NCI-H524 (cell line): Measurements from ENCODE around the gene UTS2B.
"Not testable (repeated sequence)": the region's sequence is repeated elsewhere in the genome, so short reads cannot be mapped to it uniquely, and the experiment has no call there.

ENCODE experiments used
- DNase-seq, 2 experiments: peaks; one replicate each; lab custom pipeline; 2025; lab: John Stamatoyannopoulos, UW

The UTS2B gene

DNA sequence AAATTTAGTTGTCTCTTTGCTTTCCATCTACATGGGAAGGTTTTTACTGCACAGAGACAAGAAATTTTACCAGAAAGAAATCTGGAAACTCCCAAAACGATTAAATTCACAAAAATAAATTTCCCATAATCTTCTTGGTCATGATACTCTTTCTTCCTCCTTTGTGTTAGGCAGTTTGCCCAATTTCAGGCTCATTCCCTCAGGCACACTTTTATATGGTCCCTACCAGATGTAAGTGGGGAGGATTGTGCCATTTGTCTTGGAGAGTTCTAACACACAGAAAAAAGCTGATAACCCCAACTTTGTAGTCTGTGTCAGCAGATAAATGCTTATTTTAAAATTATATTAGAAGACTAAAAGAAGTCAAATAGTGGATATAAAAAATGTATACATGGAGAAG is 50.2 kb downstream of the UTS2B start:
- DNase-seq = no peak

DNA sequence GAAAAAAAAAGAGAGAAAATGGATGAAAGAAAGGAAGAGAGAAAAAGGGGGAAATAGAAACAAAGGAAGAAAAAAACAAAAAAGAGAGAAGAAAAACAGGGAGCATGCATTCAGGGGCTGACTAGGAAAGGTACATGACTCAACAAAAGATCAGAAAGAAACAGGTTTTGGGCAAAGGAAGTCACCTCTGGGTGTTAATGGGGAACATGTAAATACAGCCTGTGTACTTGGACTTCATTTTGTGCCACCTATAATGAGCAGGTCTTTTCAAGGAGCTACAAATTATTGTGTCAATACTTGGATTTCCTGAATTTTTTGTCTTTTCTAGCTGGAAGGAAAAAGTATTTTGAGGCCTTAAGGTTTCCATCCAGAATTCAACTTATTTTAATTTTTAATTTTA is 54.6 kb downstream of the UTS2B start:
- DNase-seq = no peak

GRCh38 chr3:191275244-191275643 is 55.1 kb downstream of the UTS2B start:
- not testable (repeated sequence) for DNase-seq

DNA sequence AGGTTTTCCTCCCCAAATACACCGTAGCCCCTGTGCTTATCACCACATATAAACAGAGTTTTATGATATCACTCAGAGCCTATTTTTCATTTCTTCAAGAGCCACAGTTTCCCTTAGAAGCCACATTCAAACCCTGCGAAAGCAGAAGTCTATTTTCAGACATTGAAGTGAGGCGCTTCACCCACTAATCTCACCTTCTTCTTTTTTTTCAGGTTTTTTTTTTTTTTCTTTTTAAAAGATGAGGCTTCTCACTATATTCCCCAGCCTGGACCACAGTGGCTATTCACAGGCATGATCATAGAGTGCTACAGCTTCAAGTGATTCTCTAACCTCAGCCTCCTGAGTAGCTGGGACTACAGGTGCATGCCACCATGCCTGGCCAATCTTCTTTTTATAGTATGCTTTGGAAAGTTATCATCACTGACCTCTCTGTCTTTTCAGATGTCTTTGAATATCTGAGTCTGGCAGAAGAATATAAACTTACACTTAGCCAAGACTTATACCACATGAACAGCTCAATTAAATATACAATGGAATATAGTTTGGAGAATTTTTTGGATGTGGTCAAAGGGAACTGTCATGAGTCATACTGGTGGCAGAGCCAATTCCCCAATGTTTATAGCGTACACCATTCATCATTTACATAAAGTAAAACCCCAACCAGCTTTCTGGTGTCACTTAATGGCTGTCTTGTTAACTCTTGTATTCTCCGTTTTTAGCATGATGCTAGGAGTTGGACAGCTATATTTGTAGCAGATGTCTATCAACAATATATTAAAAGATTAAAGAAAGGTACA is 60.8 kb downstream of the UTS2B start:
- no peak for DNase-seq

DNA sequence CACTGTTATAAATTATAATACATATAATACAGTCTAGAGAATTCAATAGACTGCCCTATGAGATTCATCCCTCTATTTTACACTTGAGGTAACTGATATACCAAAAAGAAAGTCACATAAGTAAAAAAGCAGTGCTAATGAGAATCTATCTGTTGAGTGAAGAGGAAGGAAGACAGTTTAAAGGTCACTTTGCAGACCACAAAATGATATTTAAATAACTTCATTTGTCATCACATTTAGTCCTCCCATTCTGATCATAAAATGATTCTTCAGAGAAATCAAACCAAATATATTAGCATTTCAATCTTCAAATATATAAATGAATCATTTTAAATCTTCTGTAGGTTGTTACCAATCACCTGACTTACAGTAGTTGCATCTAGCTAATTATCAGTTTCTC is 61.6 kb downstream of the UTS2B start:
- no peak for DNase-seq

- DNase-seq = no peak
These were observed 66.5 kb downstream of the UTS2B start for GRCh38 chr3:191263850-191264249.

DNA sequence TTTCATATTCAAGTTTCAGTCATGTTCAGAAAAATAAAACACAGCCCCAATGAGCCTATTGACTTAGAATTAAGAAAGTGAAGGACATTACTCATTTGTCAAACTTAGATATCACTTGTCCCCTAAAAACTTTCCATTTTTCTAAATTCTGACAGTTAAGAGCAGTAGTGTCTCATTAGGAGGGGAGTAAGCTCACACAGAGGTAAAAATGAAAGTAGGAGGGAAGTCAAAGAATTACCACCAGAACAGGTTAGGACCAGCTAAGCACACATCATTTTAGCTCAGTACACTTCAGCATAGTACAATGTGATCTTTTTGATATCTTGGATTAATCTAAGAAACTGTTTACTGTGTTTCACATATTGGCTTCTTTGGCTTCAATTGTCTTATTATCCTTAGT is 67.0 kb downstream of the UTS2B start:
- DNase-seq = no peak

DNA sequence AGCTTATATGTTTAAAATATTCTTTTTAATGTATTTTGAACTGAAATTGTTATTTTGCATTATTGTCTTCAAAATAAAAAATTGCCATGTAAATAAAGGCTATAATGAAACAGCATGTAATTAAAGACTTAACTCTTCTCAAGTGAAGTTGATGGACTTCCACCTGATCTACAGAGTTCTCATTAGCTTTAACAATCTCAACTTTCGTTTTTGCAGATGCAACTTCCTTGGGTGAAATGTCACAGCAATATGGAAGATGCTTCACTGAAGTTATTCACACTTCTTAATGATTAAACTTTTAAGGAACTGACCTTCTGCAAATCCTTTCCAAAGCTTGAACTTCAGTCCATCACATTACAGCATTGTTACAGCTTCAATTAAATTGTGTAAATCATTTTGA is 67.7 kb downstream of the UTS2B start:
- DNase-seq = no peak

GRCh38 chr3:191261304-191261638 is 69.1 kb downstream of the UTS2B start:
- no peak for DNase-seq

- peak; percentile 58 to 86 for DNase-seq
These were observed 69.7 kb downstream of the UTS2B start for GRCh38 chr3:191260431-191261303.

- DNase-seq = no peak
These were observed 70.8 kb downstream of the UTS2B start for GRCh38 chr3:191259486-191259885.

GRCh38 chr3:191257286-191257685 is 73.0 kb downstream of the UTS2B start:
- peak; percentile 80 to 89 for DNase-seq

- no peak for DNase-seq
These were observed 73.9 kb downstream of the UTS2B start for GRCh38 chr3:191256405-191256804.

DNA sequence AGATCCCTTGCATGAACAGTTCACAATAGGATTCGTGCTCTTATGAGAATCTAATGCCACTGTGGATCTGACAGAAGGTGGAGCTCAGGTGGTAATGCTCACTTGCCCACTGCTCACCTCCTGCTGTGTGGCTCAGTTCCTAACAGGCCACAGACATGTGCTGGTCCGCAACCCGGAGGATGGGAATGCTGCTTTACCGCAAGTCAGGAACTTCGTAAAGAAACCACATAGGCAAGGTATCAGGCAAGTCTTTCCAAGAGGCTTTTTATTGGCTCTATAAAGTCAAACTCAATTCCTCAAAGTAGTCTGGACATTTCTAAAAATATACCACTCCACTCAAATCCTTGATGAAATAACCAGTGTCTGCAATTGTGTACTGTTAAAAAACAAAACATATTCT is 75.2 kb downstream of the UTS2B start:
- DNase-seq = no peak

GRCh38 chr3:191254098-191254873 is 76.0 kb downstream of the UTS2B start:
- DNase-seq = no peak

GRCh38 chr3:191253089-191253799 is 77.1 kb downstream of the UTS2B start:
- no peak for DNase-seq

DNA sequence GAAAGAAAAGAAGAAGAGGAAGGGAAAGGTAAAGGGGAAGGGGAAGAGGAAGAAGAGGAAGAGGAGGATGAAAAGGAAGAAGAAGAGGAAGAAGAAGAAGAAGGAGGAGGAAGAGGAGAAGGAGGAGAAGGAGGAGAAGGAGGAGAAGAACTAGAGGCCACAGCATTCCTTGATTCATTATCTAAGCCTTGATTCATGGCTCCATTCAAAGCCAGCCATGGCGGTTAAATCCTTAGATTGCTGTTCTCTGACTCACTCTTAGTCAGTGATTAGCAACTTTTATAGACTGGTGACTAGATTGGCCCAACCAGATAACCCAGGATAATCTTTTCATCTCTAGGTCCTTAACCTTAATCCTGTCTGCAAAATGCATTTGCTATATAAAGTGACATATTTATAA is 83.7 kb downstream of the UTS2B start:
- peak; percentile 43 to 67 for DNase-seq

GRCh38 chr3:191246034-191246433 is 84.3 kb downstream of the UTS2B start:
- not testable (repeated sequence) for DNase-seq

DNA sequence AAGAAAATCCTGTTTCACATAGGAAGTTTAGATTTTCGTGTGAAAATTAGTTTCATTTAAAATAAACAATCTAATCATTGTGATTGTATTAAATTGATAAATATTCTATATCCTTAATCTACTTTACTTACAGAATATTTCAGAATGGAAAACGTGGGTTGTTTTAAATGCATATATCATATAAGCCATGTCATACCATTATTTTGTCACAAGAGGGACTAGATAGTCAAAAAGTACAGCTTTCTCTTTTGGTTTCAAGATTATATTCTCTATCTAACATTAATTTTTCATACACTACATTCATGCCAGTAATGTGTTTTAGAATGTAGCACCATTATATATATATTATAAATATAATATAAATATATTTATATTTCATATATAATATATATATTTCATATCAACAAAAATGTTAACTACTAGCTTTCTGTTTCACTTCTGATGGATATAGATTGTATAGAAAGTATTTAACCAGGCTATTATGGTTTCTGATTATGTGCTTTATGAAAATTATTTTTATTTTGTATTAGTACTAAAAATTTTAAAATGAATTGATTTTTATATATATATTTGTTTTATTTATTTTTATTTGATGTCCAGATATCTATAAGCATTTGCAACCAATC is 86.0 kb downstream of the UTS2B start:
- DNase-seq = peak in 1 of 2 experiments; percentile 20

DNA sequence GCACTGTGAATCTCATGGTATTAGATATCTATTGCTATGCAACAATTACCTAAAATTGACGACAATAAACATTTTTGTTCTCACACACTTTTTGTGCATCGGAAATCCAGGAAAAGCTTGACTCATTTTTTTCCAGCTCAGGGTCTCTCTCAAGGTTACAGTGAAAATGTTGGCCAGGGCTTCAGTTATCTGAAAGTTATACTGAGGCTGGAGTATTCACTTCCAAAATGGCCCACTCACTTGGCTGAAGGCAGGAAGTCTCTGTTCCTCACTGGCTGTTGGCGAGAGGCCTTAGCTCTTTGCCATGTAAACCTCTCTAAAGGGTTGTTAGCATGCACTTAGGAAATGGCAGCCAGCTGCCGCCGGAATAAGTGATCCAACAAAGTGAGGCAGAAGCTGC is 89.8 kb downstream of the UTS2B start:
- peak in 1 of 2 experiments; percentile 20 for DNase-seq

DNA sequence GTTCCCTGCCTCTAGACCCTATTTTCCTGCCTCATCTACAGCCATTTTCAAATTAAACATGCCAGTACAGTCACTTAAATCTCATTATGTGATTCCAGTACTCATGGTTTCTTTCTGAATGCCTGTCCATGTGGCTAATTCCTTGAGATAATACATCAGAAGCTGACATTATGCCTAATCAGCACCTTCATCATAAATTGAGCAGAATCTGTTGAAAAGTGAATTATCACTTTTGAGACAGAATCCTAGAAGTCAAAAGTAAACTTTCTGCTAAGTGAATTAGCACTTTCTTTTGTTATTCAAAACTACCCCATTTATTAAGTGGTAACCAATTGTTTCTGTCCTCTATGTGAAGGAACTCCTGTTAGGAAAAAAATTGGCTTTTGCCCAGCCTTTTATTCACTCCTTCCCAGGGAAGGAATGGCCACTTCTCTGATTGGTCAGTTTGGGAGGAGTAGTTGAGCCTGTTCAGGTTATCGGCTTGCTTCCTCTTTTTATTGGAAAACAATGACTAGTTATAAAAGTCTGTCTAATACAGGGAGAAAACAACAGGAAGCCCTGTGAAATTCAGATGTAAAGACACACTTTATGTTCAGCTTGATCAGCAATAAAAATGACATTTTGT is 90.8 kb downstream of the UTS2B start:
- no peak for DNase-seq
